ENCODE data around the gene NR4A2.
A peak's percentile ranks its signal among the peaks of the same experiment; 100 is the strongest.

The NR4A2 gene

GRCh38 chr2:156339865-156340264 lies 7.3 kb upstream of the NR4A2 start:
- no peak for DNase-seq (ENCODE audit: low read depth)

DNA sequence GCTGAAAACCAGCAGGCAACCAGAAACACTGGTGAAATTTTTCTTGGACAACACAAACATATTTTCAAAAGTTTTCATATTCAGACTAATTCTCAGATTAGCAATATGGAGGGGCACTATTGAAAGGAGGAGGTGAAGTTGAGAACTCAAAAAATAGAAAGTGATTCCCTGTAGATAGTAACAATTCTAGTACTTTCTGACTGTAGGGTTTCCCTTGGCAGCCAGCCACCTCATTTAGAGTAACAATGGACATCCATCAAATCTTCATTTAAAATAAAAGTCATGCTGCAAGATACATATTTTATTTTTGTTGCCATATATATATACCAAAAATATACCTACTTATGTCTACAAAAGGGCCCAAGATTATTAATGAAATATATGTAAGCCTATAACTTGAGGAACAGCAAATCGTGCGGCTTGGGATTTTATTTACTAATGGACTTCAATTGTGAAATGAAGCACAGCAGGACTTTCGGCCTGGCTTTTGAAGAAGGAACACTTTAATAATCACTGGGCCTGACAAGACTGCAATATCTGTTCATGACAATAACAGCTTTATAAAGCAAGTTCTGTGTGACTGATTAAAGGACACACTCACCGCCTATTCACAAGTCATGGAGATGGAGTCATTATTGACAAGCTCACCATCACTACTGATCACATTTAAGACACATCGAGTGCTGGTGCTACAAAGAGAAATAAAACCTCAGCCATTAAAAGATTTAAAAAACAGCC lies 6.8 kb upstream of the NR4A2 start:
- DNase-seq (ENCODE audit: low read depth): no peak

DNA sequence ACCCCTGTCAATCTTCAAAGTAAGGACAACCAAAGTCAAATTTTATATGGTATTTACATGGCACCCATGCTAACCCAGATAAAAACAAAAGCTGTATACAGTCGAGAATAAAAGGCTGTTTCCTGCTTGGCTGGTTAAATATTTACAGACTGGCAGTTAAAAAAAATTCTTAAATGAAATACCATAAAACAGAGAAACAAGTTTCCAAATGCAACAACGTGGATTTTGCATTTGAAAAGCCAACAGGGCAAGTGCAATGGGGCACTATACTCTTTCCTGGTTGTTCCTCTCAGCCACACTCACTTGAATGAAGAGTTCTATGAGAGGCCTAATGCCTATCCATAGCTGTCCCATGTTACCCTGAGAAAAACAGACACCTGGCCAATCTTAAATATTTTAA lies 6.1 kb upstream of the NR4A2 start:
- no peak for DNase-seq (ENCODE audit: low read depth)

GRCh38 chr2:156334496-156335478 lies 2.3 kb upstream of the NR4A2 start:
- peak; percentile 79 for DNase-seq (ENCODE audit: low read depth)

- no peak for DNase-seq (ENCODE audit: low read depth)
Measured at GRCh38 chr2:156333951-156334495, 1.5 kb upstream of the NR4A2 start.

- DNase-seq (ENCODE audit: low read depth): no peak
Measured at GRCh38 chr2:156333274-156333950, 891 bp upstream of the NR4A2 start.

DNA sequence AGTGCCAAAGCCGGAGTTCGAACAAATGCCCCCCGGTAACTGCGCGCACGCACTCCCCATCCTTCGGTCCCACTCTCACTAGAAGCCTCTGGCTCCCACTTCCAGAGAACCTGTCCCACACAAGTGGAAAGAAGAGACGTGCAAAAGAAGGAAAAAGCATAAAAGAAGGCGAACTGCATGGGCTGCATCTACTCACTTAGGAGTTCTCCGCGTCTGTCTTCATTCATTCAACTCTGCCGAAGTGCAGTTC lies 312 bp downstream of the NR4A2 start:
- DNase-seq (ENCODE audit: low read depth): no peak

- no peak for DNase-seq (ENCODE audit: low read depth)
Measured at GRCh38 chr2:156331572-156332283, 793 bp downstream of the NR4A2 start.

- DNase-seq (ENCODE audit: low read depth): no peak
Measured at GRCh38 chr2:156329927-156330726, 2.4 kb downstream of the NR4A2 start.

- no peak for DNase-seq (ENCODE audit: low read depth)
Measured at GRCh38 chr2:156329031-156329926, 3.2 kb downstream of the NR4A2 start.

DNA sequence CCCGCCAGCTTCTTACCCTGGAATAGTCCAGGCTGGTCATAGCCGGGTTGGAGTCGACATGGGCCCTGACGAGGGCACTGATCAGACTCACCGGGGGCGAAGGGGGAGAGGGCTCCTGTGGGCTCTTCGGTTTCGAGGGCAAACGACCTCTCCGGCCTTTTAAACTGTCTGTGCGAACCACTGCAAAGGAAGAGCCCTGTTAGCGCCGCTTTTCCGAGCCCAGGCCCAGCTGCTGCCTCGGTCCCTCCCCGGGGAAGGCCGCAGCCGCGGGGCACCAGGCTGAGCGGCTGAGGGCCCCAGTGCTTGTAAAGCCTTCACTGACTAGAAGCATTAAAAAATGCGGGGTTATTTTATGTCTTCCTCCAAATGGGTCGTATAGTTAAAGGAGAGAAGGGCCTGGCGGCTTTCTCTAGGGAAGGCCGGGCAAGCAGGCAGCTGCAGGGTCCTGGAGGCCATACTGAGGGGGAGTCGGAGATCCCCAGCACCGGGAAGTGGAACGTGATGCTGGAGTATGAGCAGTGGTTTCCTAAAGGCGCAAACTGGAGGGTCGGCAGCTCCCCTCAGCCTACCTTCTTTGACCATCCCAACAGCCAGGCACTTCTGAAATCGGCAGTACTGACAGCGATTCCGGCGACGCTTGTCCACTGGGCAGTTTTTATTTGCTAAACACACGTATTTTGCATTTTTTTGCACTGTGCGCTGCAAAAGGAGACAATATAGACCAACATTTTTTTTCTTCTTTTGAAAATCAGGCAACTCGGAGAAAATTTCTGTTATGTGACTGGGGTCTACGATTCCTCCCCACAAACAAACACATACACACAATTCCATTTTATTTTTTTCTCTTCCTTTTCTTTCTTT lies 4.5 kb downstream of the NR4A2 start:
- DNase-seq (ENCODE audit: low read depth): no peak

GRCh38 chr2:156326526-156327095 lies 5.9 kb downstream of the NR4A2 start:
- no peak for DNase-seq (ENCODE audit: low read depth)

DNA sequence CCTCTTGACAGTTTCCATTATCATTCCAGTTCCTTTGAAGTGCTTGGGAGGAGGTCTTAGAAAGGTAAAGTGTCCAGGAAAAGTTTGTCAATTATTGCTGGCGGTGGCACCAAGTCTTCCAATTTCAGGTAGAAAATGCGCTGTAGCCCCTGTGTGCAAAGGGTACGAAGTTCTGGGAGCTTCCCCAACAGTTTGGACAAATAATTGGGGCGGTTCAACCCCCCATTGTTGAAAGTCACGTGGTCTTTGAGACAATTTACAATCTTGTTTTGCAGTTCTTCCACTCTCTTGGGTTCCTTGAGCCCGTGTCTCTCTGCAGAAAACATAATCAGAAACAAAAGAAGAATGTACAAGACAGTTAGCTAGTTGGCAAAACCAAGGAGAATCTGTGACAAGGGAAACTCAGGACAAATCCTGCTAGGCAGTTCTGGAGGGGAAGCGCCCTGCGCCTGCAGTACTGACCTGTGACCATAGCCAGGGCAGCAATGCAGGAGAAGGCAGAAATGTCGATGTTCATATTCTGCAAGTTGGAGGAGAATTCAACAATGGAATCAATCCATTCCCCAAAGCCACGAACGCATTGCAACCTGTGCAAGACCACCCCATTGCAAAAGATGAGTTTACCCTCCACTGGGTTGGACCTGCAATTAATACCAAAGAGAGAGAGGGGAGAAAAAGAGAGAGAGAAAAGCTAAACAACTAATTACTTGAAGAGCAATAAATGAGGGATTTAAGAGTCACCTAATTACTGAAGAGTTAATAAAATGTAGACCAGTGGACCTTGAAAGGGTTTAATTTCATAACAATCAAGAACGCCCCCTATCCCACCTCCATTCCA lies 6.6 kb downstream of the NR4A2 start:
- DNase-seq (ENCODE audit: low read depth): no peak

GRCh38 chr2:156323754-156324153 lies 8.8 kb downstream of the NR4A2 start:
- no peak for DNase-seq (ENCODE audit: low read depth)

GRCh38 chr2:156322686-156323231 lies 9.8 kb downstream of the NR4A2 start:
- DNase-seq (ENCODE audit: low read depth): no peak

- DNase-seq (ENCODE audit: low read depth): no peak
Measured at GRCh38 chr2:156322051-156322685, 10.4 kb downstream of the NR4A2 start.

Data from stimulated activated CD8-positive, alpha-beta memory T cell treated with anti-CD3 and anti-CD28 coated beads, Interleukin-12 subunit alpha, Interleukin-12 subunit beta, amount 100 ng/mL, for 1 hour (primary cell).